Adipocyte (in vitro differentiated cells): Measurements from ENCODE around the gene MED26.
"Not testable (repeated sequence)": the region's sequence is repeated elsewhere in the genome, so short reads cannot be mapped to it uniquely, and the experiment has no call there.

ENCODE experiments used
- DNase-seq: peaks from one replicate; pipeline ENCODE4 v3.0.0-alpha.2; 2015; ENCODE audit warnings: low read depth
- H3K27me3 ChIP-seq: replicated peaks from 2 replicates; pipeline ENCODE4 v1.7.0; 2013; ENCODE audit warnings: mild to moderate bottlenecking, low read length, moderate library complexity; ENCODE audit not compliant: control insufficient read depth, insufficient read depth
- H3K36me3 ChIP-seq: 2 replicates; pipeline ENCODE4 v1.7.0; 2013; ENCODE audit warnings: low read length, mild to moderate bottlenecking, moderate library complexity; ENCODE audit not compliant: control insufficient read depth, insufficient read depth, severe bottlenecking
- H3K4me1 ChIP-seq: 2 replicates; pipeline ENCODE4 v1.7.0; 2013; ENCODE audit warnings: mild to moderate bottlenecking, low read length, moderate library complexity; ENCODE audit not compliant: control insufficient read depth, insufficient read depth
- H3K4me3 ChIP-seq: 2 replicates; pipeline ENCODE4 v1.7.0; 2013; ENCODE audit warnings: mild to moderate bottlenecking, low read length, moderate library complexity
- H3K9ac ChIP-seq: 2 replicates; pipeline ENCODE4 v1.7.0; 2013; ENCODE audit warnings: mild to moderate bottlenecking, low read length, moderate library complexity
- H3K9me3 ChIP-seq: 2 replicates; pipeline ENCODE4 v1.7.0; 2013; ENCODE audit warnings: mild to moderate bottlenecking, low read length, moderate library complexity; ENCODE audit not compliant: control insufficient read depth

Gene MED26

GRCh38 chr19:16543734-16544133 lies 84.3 kb downstream of the MED26 start:
- not testable (repeated sequence) for H3K9me3 ChIP-seq, H3K36me3 ChIP-seq, DNase-seq, H3K27me3 ChIP-seq
- peaks cover 27% of the 10 kb centered on the region for H3K4me1 ChIP-seq
- H3K4me3 ChIP-seq, result peak overlapping the region; percentile 100
- peak overlapping the region; percentile 99 for H3K9ac ChIP-seq

- Histone ChIP-seq H3K36me3 (peaks cover 9% of the 10 kb centered on the region), H3K27me3 (no peaks in the 10 kb centered on the region), H3K9ac (peak overlapping the region; percentile 99), H3K9me3 (no peaks in the 10 kb centered on the region), H3K4me3 (peak overlapping the region; percentile 100), H3K4me1 (peaks cover 27% of the 10 kb centered on the region)
- no peak for DNase-seq
These were observed 85.0 kb downstream of the MED26 start for GRCh38 chr19:16542910-16543472.

- Histone ChIP-seq H3K27me3 (no peaks in the 10 kb centered on the region), H3K9ac (peak within 1 kb of the TSS; percentile 99), H3K9me3 (no peaks in the 10 kb centered on the region), H3K4me1 (peaks cover 23% of the 10 kb centered on the region), H3K36me3 (peaks cover 15% of the 10 kb centered on the region), H3K4me3 (peak within 1 kb of the TSS; percentile 100)
- DNase-seq, result peak; percentile 98
These were observed 85.7 kb downstream of the MED26 start, which contains the start of gene CHERP for GRCh38 chr19:16542045-16542909. Gene CHERP, minus strand, starts transcription at chr19:16542437. Its CDS starts 59 bp downstream, at chr19:16542378.

GRCh38 chr19:16541526-16542044 lies 86.4 kb downstream of the MED26 start:
- Histone ChIP-seq H3K9me3 (no peaks in the 10 kb centered on the region), H3K4me1 (peaks cover 23% of the 10 kb centered on the region), H3K27me3 (no peaks in the 10 kb centered on the region), H3K4me3 (peak overlapping the region; percentile 100), H3K36me3 (peaks cover 17% of the 10 kb centered on the region), H3K9ac (peak overlapping the region; percentile 99)
- no peak for DNase-seq

GRCh38 chr19:16540948-16541347 lies 87.1 kb downstream of the MED26 start:
- no peak for DNase-seq
- Histone ChIP-seq H3K4me1 (peaks cover 23% of the 10 kb centered on the region), H3K9ac (peak overlapping the region; percentile 99), H3K9me3 (no peaks in the 10 kb centered on the region), H3K4me3 (peak overlapping the region; percentile 100), H3K36me3 (peaks cover 21% of the 10 kb centered on the region), H3K27me3 (no peaks in the 10 kb centered on the region)

- no peaks in the 10 kb centered on the region for H3K27me3 ChIP-seq
- H3K9ac ChIP-seq, result no peak overlapping the region
- H3K4me1 ChIP-seq, result peaks cover 15% of the 10 kb centered on the region
- H3K36me3 ChIP-seq, result peaks cover 56% of the 10 kb centered on the region
- no peak overlapping the region for H3K4me3 ChIP-seq
- no peak for DNase-seq
- H3K9me3 ChIP-seq, result no peaks in the 10 kb centered on the region
These were observed 90.9 kb downstream of the MED26 start for GRCh38 chr19:16537111-16537510.

GRCh38 chr19:16536130-16536529 lies 91.9 kb downstream of the MED26 start:
- peaks cover 12% of the 10 kb centered on the region for H3K4me1 ChIP-seq
- no peak overlapping the region for H3K9ac ChIP-seq
- H3K9me3 ChIP-seq, result no peaks in the 10 kb centered on the region
- H3K36me3 ChIP-seq, result peaks cover 66% of the 10 kb centered on the region
- no peaks in the 10 kb centered on the region for H3K27me3 ChIP-seq
- H3K4me3 ChIP-seq, result no peak overlapping the region
- no peak for DNase-seq

GRCh38 chr19:16535381-16535780 lies 92.6 kb downstream of the MED26 start:
- Histone ChIP-seq H3K4me1 (peaks cover 5% of the 10 kb centered on the region), H3K36me3 (peaks cover 74% of the 10 kb centered on the region), H3K27me3 (no peaks in the 10 kb centered on the region), H3K9me3 (no peaks in the 10 kb centered on the region), H3K9ac (no peak overlapping the region), H3K4me3 (no peak overlapping the region)
- DNase-seq, result no peak

GRCh38 chr19:16532440-16533234 lies 95.4 kb downstream of the MED26 start:
- H3K4me3 ChIP-seq, result no peak overlapping the region
- no peak overlapping the region for H3K9ac ChIP-seq
- H3K36me3 ChIP-seq, result peaks cover 88% of the 10 kb centered on the region
- DNase-seq, result no peak
- H3K27me3 ChIP-seq, result no peaks in the 10 kb centered on the region
- no peaks in the 10 kb centered on the region for H3K4me1 ChIP-seq
- H3K9me3 ChIP-seq, result no peaks in the 10 kb centered on the region

GRCh38 chr19:16531380-16531669 lies 96.7 kb downstream of the MED26 start:
- no peak for DNase-seq
- Histone ChIP-seq H3K4me1 (no peaks in the 10 kb centered on the region), H3K36me3 (peaks cover 94% of the 10 kb centered on the region), H3K27me3 (no peaks in the 10 kb centered on the region), H3K9ac (no peak overlapping the region), H3K9me3 (no peaks in the 10 kb centered on the region), H3K4me3 (no peak overlapping the region)
